Right lobe of liver (tissue), 6 donors: Measurements from ENCODE around the gene ZMIZ1. TPM values are rescaled to one million over a fixed set of nuclear protein-coding genes. Genes with fewer than 3 reads are reported as not detected.
A peak's percentile ranks its signal among the peaks of the same experiment; 100 is the strongest.

Source experiments
- ATAC-seq, 4 donors: fragments of 200-7000 bp; cut with Tn5 transposase; one replicate each; pipeline ENCODE4 v1.9.1; 2020; ENCODE audit warnings: mild to moderate bottlenecking in 4 of 4, moderate library complexity in 4 of 4
- DNase-seq, 3 donors: peaks; one replicate each; pipeline ENCODE4 v3.0.0-alpha.2; 2020
- H3K27ac ChIP-seq, 3 donors: fragments of 200-600 bp; one replicate each; pipeline ENCODE4 v1.8.0; 2022
- H3K27me3 ChIP-seq, 2 donors: fragments of 200-600 bp; one replicate each; pipeline ENCODE4 v1.8.0; 2022
- H3K36me3 ChIP-seq, 4 donors: fragments of 200-600 bp; sonication (generic) in 1 of 4; one replicate each; pipeline versions ENCODE4 v1.5.1 to v1.8.0; 2017 to 2022; ENCODE audit warnings: control low read depth in 1 of 4
- H3K4me1 ChIP-seq, 4 donors: fragments of 200-600 bp; sonication (generic) in 1 of 4; one replicate each; pipeline versions ENCODE4 v1.5.1 to v1.8.0; 2017 to 2022; ENCODE audit warnings: control low read depth in 1 of 4
- H3K4me3 ChIP-seq, 3 donors: fragments of 200-600 bp; one replicate each; pipeline ENCODE4 v1.8.0; 2022
- H3K9me3 ChIP-seq, 4 donors: fragments of 200-600 bp; sonication (generic) in 1 of 4; one replicate each; pipeline versions ENCODE4 v1.5.1 to v1.8.0; 2017 to 2022; ENCODE audit warnings: control low read depth in 1 of 4
- POLR2A ChIP-seq: fragments of 450-650 bp; IDR thresholded peaks from one replicate; pipeline ENCODE4 v1.6.1; 2017; ENCODE audit warnings: antibody characterized with exemption, mild to moderate bottlenecking
- WGBS: methylation state at CpG from one replicate; pipeline ENCODE4 v1.1.6; 2018; ENCODE audit warnings: low coverage, low lambda C conversion rate; ENCODE audit not compliant: insufficient coverage; ENCODE audit errors: missing lambda C conversion rate; 5-methylcytosine and 5-hydroxymethylcytosine counted together
- intact Hi-C, 2 donors: fragments of 100-400 bp; cut with DNase I; formaldehyde crosslinking; loops; one replicate each; pipeline versions ENCODE4 v1.11.2 to v1.14.1; 2022
- total RNA-seq, 6 experiments: library from RNA; depleted of rRNA in 2 of 6; stranded (reverse); fragments of >200 nt in 2 of 6; fragmentation: NEBNext Ultra II Directional in 3 of 6; extraction: Animal tissue kit (Norgen Biotek cat#: 25700) in 3 of 6; gene quantifications; one replicate each; pipeline versions ENCODE4 v1.1.0 to v1.2.4, GENCODE V29; 2016 to 2023
- TF ChIP-seq, protein P1 (sequence below), 4 donors: fragments of 200-600 bp in 3 of 4; fragments of 450-650 bp in 1 of 4; IDR thresholded peaks; one replicate each; pipeline versions ENCODE4 v1.5.1 to v1.8.0; 2016 to 2022; ENCODE audit warnings: antibody characterized with exemption in 4 of 4, mild to moderate bottlenecking in 2 of 4
- donor health status: DM: no; HTN: yes; CAD: no.
- donor health status: DM: no; HTN: no; CAD: no.
- donor health status: DM: no; HTN: no; CAD: no.
- donor health status: DM: no; HTN: yes; CAD: no.
- donor health status: DM: no; HTN: yes; CAD: no.

The ZMIZ1 gene
- total RNA-seq, 6 experiments from 2014 or later: 9.9 to 22.8 (median 12.3) TPM

- 31% methylated on average over 7 of the region's 7 CpGs for WGBS
- Histone ChIP-seq H3K9me3 (no peaks in the 10 kb centered on the region), H3K36me3 (no peaks in the 10 kb centered on the region), H3K27me3 (no peaks in the 10 kb centered on the region), H3K4me1 (peaks cover 0 to 56% (median 30%) of the 10 kb centered on the region in 4 donors), H3K27ac (peak overlapping the region; percentile 8 to 58 (median 45)), H3K4me3 (no peak overlapping the region)
- TF ChIP-seq POLR2A: no peak
- TF ChIP-seq, protein P1, sequence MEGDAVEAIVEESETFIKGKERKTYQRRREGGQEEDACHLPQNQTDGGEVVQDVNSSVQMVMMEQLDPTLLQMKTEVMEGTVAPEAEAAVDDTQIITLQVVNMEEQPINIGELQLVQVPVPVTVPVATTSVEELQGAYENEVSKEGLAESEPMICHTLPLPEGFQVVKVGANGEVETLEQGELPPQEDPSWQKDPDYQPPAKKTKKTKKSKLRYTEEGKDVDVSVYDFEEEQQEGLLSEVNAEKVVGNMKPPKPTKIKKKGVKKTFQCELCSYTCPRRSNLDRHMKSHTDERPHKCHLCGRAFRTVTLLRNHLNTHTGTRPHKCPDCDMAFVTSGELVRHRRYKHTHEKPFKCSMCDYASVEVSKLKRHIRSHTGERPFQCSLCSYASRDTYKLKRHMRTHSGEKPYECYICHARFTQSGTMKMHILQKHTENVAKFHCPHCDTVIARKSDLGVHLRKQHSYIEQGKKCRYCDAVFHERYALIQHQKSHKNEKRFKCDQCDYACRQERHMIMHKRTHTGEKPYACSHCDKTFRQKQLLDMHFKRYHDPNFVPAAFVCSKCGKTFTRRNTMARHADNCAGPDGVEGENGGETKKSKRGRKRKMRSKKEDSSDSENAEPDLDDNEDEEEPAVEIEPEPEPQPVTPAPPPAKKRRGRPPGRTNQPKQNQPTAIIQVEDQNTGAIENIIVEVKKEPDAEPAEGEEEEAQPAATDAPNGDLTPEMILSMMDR (IDR thresholded peaks at IDR 0.05): no peak
- intact Hi-C loops: no loop called here
- DNase-seq (peak in 1 of 3 donors; percentile 59), ATAC-seq (peak; percentile 3 to 26 (median 14))
Measured at GRCh38 chr10:79185796-79186374, 117.1 kb downstream of the ZMIZ1 start.

GRCh38 chr10:79186486-79187120 is 117.8 kb downstream of the ZMIZ1 start:
- Histone ChIP-seq H3K27ac (peak overlapping the region; percentile 8 to 58 (median 45)), H3K36me3 (no peaks in the 10 kb centered on the region), H3K27me3 (no peaks in the 10 kb centered on the region), H3K4me1 (peaks cover 0 to 56% (median 30%) of the 10 kb centered on the region in 4 donors), H3K4me3 (no peak overlapping the region), H3K9me3 (no peaks in the 10 kb centered on the region)
- no peak for TF ChIP-seq POLR2A
- TF ChIP-seq, protein P1 (IDR thresholded peaks at IDR 0.05): no peak
- 34% methylated on average over 7 of the region's 7 CpGs for WGBS
- ATAC-seq (peak in 3 of 4 donors; percentile 8 to 41 (median 27)), DNase-seq (peak in 1 of 3 donors; percentile 54)
- intact Hi-C loops: no loop called here

- peaks cover 0 to 52% (median 30%) of the 10 kb centered on the region in 4 donors for H3K4me1 ChIP-seq
- no peak overlapping the region for H3K4me3 ChIP-seq
- H3K27me3 ChIP-seq: no peaks in the 10 kb centered on the region
- intact Hi-C loops: no loop called here
- 37% methylated on average over 7 of the region's 15 CpGs for WGBS
- DNase-seq (no peak), ATAC-seq (peak in 3 of 4 donors; percentile 30 to 55 (median 32))
- TF ChIP-seq POLR2A: no peak
- TF ChIP-seq, protein P1 (IDR thresholded peaks at IDR 0.05): no peak
- no peaks in the 10 kb centered on the region for H3K36me3 ChIP-seq
- no peaks in the 10 kb centered on the region for H3K9me3 ChIP-seq
- H3K27ac ChIP-seq: peak overlapping the region in 1 of 3 donors; percentile 58
Measured at GRCh38 chr10:79187121-79187940, 118.6 kb downstream of the ZMIZ1 start.

DNA sequence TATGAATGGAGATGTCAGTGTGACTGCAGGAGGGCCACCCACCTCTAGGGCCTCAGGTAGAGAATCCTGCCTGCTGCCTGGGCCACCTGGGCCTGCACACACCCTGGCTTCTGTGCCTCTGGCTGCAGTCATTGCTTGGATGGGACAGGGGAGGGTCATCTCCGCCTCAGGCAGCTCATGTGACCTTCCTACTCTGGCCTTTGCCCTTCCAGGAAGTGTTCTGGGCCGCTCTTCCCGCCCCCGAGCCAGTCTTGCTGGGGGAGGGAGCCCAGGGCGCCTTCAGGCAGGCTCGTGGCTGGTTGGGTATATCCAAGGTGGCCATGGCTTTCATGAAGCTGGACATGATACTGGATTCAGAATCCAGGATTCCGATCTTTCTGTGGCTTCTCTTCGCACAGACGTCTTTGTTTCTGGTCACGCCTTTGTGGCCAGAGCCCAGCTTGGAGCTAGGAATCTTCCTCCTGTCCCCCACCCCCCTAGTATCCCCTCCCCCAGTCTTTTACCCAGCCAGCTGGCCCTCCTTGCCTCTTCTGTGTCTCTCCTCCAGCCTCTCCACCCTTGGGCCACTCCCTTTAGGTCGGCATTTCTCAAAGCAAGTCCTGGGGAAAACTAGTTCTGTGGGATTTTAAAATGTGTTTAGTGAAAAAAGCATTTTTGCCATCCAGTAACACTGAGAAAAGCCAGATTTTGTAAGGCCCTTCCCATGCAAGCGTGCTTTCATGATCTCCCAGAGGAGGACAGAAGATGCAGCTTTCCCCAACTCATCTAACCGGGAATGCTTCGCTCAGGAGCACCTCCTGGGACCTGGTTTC is 119.6 kb downstream of the ZMIZ1 start:
- Histone ChIP-seq H3K9me3 (no peaks in the 10 kb centered on the region), H3K27me3 (no peaks in the 10 kb centered on the region), H3K4me1 (peaks cover 0 to 47% (median 28%) of the 10 kb centered on the region in 4 donors), H3K4me3 (no peak overlapping the region), H3K27ac (no peak overlapping the region), H3K36me3 (no peaks in the 10 kb centered on the region)
- no peak for TF ChIP-seq POLR2A
- TF ChIP-seq, protein P1 (IDR thresholded peaks at IDR 0.05): no peak
- intact Hi-C loops: no loop called here
- ATAC-seq: peak; percentile 67 to 75 (median 72)
- DNase-seq: peak; percentile 67 to 79 (median 73)
- 66% methylated on average over 10 of the region's 14 CpGs for WGBS
